GM18870 (cell line): ENCODE results near the gene MXD4.

ENCODE experiments used
- ATAC-seq: cut with Tn5 transposase; IDR thresholded peaks from one replicate; pipeline ENCODE4 v1.9.1; 2021; ENCODE audit warnings: moderate library complexity; ENCODE audit not compliant: unreplicated experiment

MXD4 gene

GRCh38 chr4:2253160-2254084 is 8.5 kb downstream of the MXD4 start:
- no peak for ATAC-seq

- ATAC-seq, result no peak
Measured at GRCh38 chr4:2252530-2253091, 9.3 kb downstream of the MXD4 start.

- ATAC-seq, result no peak
Measured at GRCh38 chr4:2251795-2252529, 9.9 kb downstream of the MXD4 start.

GRCh38 chr4:2251073-2251794 is 10.7 kb downstream of the MXD4 start:
- no peak for ATAC-seq

GRCh38 chr4:2250357-2251072 is 11.4 kb downstream of the MXD4 start:
- no peak for ATAC-seq

DNA sequence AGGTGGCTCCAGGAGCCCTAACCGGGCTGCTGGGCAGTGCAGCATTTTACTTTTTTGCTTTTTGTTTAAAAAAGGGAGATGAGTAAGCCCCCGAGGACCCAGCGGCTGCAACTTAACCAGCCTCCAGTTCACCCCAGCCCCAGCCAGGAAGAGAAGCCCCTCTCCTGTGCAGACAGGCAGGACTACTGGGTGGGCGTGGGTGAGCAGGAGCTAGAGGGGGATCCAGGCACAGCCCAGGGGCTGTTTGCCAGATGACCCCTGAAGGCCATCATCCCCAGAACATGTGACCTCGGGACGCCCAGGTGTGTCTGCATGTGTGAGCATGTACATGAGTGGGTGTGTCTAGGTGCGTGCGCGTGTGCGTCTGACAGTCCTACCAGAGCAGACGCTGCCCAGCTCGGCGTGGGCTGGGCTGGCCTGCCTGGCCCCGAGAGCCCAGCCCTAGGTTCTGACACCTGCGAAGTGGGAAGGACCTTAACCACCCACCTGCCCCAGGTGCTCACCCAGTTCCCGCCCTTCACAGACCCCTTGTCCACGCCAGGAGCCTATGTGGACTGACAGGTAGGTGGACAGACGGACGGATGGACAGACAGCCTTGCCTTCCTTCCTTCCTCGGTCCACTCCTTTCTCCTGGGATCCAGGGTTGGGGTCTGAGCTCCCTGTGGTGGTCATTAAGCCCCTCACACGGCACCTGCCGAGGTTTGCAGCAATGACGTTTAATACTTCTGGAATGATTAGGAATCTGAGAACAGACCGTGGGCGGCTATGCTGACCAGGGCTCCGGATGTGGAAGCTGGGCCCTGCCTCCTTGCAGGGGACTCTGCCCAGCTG is 12.2 kb downstream of the MXD4 start:
- no peak for ATAC-seq

DNA sequence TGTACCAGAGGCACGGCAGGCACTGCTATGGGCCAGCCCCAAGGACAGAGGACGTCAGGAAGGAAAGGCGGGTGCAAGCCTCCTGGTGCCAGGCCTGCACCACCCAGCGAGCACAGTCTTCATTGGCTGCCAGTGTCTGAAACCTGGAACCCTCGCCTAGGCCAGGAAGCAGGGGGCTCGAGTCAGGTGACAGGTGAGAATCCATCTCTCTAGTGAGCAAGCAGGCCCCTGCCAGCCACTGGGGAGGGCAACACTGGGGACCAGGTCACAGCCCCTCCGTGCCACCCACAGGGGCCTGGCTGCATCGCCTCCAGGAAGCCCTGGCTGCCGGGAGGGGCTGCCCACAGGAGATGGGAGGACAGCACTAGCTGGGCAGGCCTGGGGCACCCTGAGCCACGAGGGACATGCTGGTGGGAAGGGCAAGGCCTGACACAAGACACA is 13.1 kb downstream of the MXD4 start:
- ATAC-seq, result no peak

DNA sequence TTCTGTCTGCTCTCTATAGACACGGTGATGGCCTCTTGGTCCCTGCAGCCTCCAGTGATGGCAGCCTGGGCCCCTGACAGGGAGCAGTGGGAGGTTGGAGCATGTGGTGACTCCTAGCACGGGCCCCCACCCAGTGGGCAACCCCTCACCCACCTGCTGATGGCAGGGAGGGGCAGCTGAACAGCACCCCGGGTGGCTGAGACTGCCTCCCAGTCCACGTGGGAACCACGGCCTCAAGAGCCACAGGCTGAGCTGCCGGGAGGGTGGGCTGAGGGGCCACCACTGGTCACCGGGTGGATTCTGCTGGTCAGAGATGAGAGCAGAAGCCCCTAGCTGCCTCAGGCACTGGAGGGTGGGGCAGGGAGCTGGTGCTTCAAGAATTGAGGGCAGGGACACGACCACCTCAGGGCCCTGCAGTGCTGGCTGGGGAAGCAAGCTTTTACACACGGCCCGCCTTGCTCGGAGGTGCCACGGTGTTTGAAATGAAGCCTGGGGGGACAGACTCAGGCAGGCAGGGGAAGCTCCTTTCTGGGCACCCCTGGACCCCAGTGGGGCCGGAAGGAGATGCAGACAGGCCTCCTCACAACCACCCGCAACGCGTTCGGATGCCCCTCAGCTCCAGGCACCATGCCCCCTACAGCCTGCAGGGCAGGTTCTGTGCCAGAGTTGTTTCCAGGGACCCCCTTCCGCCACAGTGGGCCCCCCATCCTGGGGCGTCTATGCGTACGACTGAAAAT is 13.7 kb downstream of the MXD4 start:
- ATAC-seq, result no peak

DNA sequence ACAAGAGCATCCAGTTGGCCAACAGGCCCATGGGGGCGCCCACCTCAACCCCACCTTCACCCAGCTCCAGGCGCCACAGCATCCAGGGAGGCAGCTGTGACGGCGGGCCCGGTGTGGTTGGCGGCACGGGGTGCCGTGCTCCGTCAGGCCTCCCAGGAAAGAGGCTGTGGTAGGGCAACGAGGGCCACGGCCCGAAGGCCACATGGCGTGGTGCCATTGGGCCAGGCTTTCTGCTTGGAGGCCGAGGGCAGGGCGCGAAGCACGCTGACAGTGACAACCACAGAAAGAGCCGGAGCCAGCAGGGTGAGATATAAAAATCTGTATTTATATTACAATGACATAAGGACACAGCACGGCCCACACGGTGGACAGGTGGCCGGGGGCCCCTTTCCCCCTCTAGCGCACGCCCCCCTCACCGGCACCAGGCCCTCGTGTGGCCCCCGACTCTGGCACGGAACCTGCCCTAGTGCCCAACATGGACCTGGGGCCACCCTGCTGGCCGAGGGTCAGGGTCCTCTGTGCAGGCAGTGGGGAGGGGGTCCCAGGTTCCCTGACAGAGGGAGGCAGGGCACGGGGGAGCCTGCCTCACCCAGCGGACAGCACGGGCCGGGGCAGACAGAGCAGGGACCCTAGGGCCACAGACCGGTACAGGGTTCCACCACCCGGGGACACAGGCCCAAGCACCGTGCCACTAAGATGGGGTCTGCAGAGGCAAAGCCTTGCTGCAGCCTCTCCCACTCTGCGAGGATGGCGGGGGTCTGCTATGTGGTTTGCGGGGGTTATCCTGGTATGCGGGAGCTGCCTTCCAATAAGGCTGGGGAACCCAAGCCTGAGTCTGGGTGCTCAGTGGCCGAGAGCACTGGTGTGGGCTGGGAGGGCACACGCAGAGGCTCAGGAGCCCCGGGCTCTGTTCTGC is 14.5 kb downstream of the MXD4 start:
- ATAC-seq, result no peak

GRCh38 chr4:2246384-2247127 is 15.4 kb downstream of the MXD4 start:
- no peak for ATAC-seq

- ATAC-seq, result no peak
Measured at GRCh38 chr4:2245787-2246275, 16.1 kb downstream of the MXD4 start.

DNA sequence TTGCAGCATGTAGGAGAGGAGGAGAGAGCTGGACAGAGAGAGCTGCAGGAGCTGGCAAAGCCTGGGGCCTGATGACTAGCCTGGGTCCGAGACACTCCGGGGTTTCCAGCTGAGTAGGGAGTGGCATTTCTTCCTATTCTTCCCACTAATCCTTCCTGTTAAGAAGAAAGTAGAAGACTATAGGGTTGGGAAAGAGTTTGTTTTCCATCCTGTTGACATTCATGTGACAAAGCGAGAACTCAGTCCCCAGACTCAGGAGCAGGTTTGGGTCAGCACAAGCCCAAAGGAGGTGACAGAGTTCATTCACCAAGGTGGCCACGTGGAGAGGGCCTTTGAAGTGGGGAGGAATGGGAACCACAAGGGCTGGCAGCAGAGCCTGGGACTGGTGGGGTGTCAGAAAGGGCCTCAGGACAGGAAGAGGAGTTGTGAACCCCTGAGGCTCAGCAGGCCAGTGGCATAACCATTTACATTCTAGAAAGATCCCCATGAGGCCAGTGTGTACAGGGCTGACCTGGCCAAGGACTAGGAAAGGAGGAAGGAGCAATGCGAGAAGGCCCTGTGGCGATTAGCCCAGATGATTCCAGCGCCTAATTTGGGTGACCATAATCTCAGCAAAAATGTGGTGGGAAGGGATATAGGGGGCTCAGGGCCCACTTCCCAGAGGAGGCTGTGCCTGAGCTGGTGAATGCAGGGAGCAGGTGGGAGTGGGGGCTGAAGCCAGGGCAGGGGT is 16.7 kb downstream of the MXD4 start:
- ATAC-seq, result no peak

DNA sequence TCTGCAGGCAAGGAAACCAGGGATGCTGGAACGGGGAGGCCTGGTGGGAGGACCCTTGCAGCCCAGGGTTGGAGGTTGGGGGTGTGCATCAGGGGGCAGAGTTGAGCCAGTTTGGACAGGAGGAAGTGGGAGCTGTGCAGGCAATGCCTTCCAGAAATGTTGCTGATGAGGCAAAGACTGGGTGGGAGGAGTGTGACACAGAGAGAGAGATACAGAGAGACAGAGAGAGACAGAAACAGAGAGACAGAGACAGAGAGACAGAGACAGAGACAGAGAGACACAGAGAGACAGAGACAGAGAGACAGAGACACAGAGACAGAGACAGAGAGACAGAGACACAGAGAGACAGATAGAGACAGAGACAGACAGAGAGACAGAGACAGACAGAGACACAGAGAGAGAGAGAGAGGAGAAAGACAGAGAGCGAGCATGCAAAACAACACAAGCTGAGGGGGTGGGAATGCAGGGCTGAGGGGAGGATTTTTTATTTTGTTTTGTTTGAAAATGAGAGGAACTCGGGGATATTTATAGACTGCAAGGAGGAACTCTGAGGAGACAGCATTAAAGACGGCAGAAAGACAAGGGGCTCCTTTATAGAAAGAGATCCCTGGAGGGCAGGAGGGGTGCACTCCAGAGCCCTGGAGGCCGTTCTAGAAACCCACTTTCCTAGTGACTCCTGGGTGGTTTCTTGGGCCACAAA is 18.1 kb downstream of the MXD4 start:
- no peak for ATAC-seq

DNA sequence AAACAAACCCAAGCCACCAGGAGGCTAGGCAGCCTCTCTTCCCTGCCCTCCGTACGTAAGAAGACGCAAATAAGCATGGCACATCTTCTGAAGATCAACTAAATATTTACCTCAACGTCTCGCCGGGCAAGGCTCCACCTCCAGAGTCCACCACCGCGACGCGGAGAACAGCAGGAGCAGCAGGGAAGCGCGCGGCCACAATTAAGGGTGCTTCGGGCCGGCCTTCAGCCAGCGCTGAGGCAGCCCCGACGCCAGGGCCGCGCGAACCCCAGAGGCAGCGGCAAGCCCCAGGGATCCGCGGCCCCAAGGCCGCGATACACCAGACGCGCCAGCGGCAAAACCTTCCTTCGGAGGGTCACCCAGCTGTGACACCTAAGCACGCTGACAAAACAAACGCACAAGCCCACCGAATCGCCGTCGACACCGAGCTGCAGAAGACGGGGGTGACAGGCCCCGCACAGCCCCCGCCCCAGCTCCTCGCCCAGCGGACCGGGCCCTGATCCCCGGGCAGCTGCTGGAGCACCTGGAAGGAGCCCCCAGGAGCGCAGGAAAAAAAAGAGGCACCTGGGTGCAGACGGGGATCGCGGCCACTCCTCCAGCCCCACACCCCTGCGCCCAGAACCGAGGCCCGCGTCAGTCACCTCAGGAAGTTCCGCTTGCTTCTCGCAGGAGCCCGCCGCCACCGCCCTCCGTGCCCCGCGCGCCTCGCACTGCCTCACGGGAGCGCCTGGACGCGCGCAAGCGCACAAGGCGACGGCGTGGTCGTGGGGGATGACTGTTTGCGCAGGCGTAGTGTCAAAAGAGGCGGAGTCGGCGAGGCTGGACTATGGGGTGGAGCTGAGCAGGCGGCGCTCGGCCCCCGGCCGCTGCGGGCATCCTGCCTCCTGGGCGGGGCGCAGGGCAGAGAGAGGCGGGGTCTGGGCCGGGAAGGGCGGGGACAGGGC is 20.2 kb downstream of the MXD4 start, which contains the start of the genes HAUS3 and POLN:
Gene HAUS3 (minus strand): TSS at position 712 of the 944 bp plus-strand sequence. CDS start 1,175 bp downstream, outside the sequence.
Gene POLN (minus strand): TSS at position 712 of the 944 bp plus-strand sequence. CDS start 12,890 bp downstream, outside the sequence.
- peak; percentile 66 for ATAC-seq
